Stimulated activated CD8-positive, alpha-beta memory T cell treated with anti-CD3 and anti-CD28 coated beads, Interleukin-7, amount 100 ng/mL, for 1 hour (primary cell): ENCODE results near the gene ERI3.

Experiments
- DNase-seq, 2 donors: peaks; one replicate each; pipeline ENCODE4 v3.0.0-alpha.2; 2020; ENCODE audit warnings: low read depth in 2 of 2

The ERI3 gene

GRCh38 chr1:44348061-44348485 is 7.0 kb downstream of the ERI3 start:
- no peak for DNase-seq

- DNase-seq: no peak
These were observed 7.8 kb downstream of the ERI3 start for GRCh38 chr1:44347280-44347679.

- no peak for DNase-seq
These were observed 8.2 kb downstream of the ERI3 start for GRCh38 chr1:44346878-44347277.

- DNase-seq: no peak
These were observed 8.9 kb downstream of the ERI3 start for GRCh38 chr1:44346184-44346583.

GRCh38 chr1:44345187-44345775 is 9.8 kb downstream of the ERI3 start:
- no peak for DNase-seq

- DNase-seq: no peak
These were observed 15.3 kb downstream of the ERI3 start for GRCh38 chr1:44339731-44340130.

GRCh38 chr1:44338136-44338535 is 16.9 kb downstream of the ERI3 start:
- no peak for DNase-seq

- no peak for DNase-seq
These were observed 18.4 kb downstream of the ERI3 start for GRCh38 chr1:44336668-44337067.

GRCh38 chr1:44334968-44335367 is 20.1 kb downstream of the ERI3 start:
- DNase-seq: no peak

- DNase-seq: no peak
These were observed 21.7 kb downstream of the ERI3 start for GRCh38 chr1:44333376-44333775.

GRCh38 chr1:44332505-44332904 is 22.6 kb downstream of the ERI3 start:
- DNase-seq: no peak

- no peak for DNase-seq
These were observed 24.1 kb downstream of the ERI3 start for GRCh38 chr1:44330935-44331334.

GRCh38 chr1:44328671-44329416 is 26.2 kb downstream of the ERI3 start:
- DNase-seq: no peak

GRCh38 chr1:44327679-44328491 is 27.2 kb downstream of the ERI3 start:
- no peak for DNase-seq

- DNase-seq: no peak
These were observed 28.1 kb downstream of the ERI3 start for GRCh38 chr1:44326821-44327465.

GRCh38 chr1:44326024-44326701 is 28.9 kb downstream of the ERI3 start:
- DNase-seq: no peak

GRCh38 chr1:44323947-44324346 is 31.1 kb downstream of the ERI3 start:
- no peak for DNase-seq

- DNase-seq: no peak
These were observed 32.7 kb downstream of the ERI3 start for GRCh38 chr1:44322367-44322766.

GRCh38 chr1:44321466-44321865 is 33.6 kb downstream of the ERI3 start:
- no peak for DNase-seq

- peak in 1 of 2 donors; percentile 12 for DNase-seq
These were observed 36.7 kb downstream of the ERI3 start for GRCh38 chr1:44318097-44319088.
